Smooth muscle cell (in vitro differentiated cells): Measurements from ENCODE around the gene DNAH1. TPM values are rescaled to one million over a fixed set of nuclear protein-coding genes. Genes with fewer than 3 reads are reported as not detected.

Experiments used
- DNase-seq: peaks from one replicate; lab custom pipeline; 2025; ENCODE audit not compliant: unreplicated experiment; lab: John Stamatoyannopoulos, UW
- H2AFZ ChIP-seq: fragments of 200-600 bp; sonication (generic); 2 replicates; pipeline ENCODE4 v1.6.0; 2016; ENCODE audit warnings: antibody characterized with exemption, low read depth, mild to moderate bottlenecking
- H3F3A ChIP-seq: fragments of 200-600 bp; sonication (generic); 2 replicates; pipeline ENCODE4 v1.6.0; 2017; ENCODE audit warnings: antibody characterized with exemption, low read depth
- H3K27ac ChIP-seq: fragments of 200-600 bp; sonication (generic); 2 replicates; pipeline ENCODE4 v1.5.1; 2016; ENCODE audit warnings: low read depth, mild to moderate bottlenecking
- H3K27me3 ChIP-seq: fragments of 200-600 bp; sonication (generic); 2 replicates; pipeline ENCODE4 v1.6.1; 2016; ENCODE audit warnings: low read depth, mild to moderate bottlenecking
- H3K36me3 ChIP-seq: fragments of 200-600 bp; sonication (generic); 2 replicates; pipeline ENCODE4 v1.5.1; 2016; ENCODE audit warnings: low read depth
- H3K4me1 ChIP-seq: fragments of 200-600 bp; sonication (generic); 2 replicates; pipeline ENCODE4 v1.5.1; 2016; ENCODE audit warnings: low read depth
- H3K4me2 ChIP-seq: fragments of 200-600 bp; sonication (generic); 2 replicates; pipeline ENCODE4 v1.6.0; 2016; ENCODE audit warnings: mild to moderate bottlenecking
- H3K4me3 ChIP-seq: fragments of 200-600 bp; sonication (generic); 2 replicates; pipeline ENCODE4 v1.5.1; 2016; ENCODE audit warnings: mild to moderate bottlenecking
- H3K79me2 ChIP-seq: fragments of 200-600 bp; sonication (generic); 2 replicates; pipeline ENCODE4 v1.6.0; 2016; ENCODE audit warnings: low read depth, mild to moderate bottlenecking
- H3K9ac ChIP-seq: fragments of 200-600 bp; sonication (generic); 2 replicates; pipeline ENCODE4 v1.6.0; 2016; ENCODE audit warnings: low read depth
- H3K9me3 ChIP-seq: fragments of 200-600 bp; sonication (generic); replicated peaks from 2 replicates; pipeline ENCODE4 v1.5.1; 2016; ENCODE audit warnings: low read depth
- H4K20me1 ChIP-seq: fragments of 200-600 bp; sonication (generic); 2 replicates; pipeline ENCODE4 v1.6.0; 2016; ENCODE audit warnings: low read depth
- CTCF ChIP-seq: fragments of 200-600 bp; sonication (generic); IDR thresholded peaks from 2 replicates; pipeline ENCODE4 v1.5.1; 2017; ENCODE audit warnings: borderline replicate concordance, mild to moderate bottlenecking, antibody characterized with exemption; ENCODE audit not compliant: insufficient read depth, poor library complexity, severe bottlenecking
- WGBS: methylation state at CpG from one replicate; pipeline ENCODE4 v1.1.7; 2016; ENCODE audit warnings: low lambda C conversion rate; 5-methylcytosine and 5-hydroxymethylcytosine counted together
- polyA plus RNA-seq: library from polyadenylated mRNA; unstranded; fragments of >200 nt; fragmentation: Nextera tagmentation; extraction: Ambion mirVana; gene quantifications from 2 replicates; pipeline ENCODE4 v1.2.1, GENCODE V29; 2016
- total RNA-seq: library from RNA; depleted of rRNA; stranded (reverse); fragments of >200 nt; gene quantifications from 2 replicates; pipeline ENCODE4 v1.2.3, GENCODE V29; 2014

The DNAH1 gene
- total RNA-seq (3.7 and 7.1 TPM in 2 replicates), polyA plus RNA-seq (0.54 and 2.1 TPM in 2 replicates)

- peak within 1 kb of the TSS; percentile 98 for H3K4me2 ChIP-seq
These were observed at the start of gene DNAH1 for GRCh38 chr3:52315977-52316764. DNAH1 (plus strand) TSS chr3:52316319; CDS start chr3:52322443, 6,124 bp downstream.

GRCh38 chr3:52268036-52268435 is 48.1 kb upstream of the DNAH1 start:
- WGBS, result 96% methylated on average over 7 of the region's 7 CpGs
- TF ChIP-seq CTCF, result no peak
- H3K9me3 ChIP-seq, result no peaks in the 10 kb centered on the region

More at GRCh38 chr3:52315977-52316764, at the start of gene DNAH1:
- Histone ChIP-seq H3K9ac (no peak within 1 kb of the TSS), H4K20me1 (no peaks in the 10 kb centered on the region), H3K79me2 (no peaks in the 10 kb centered on the region), H2AFZ (no peak within 1 kb of the TSS), H3K4me3 (peak within 1 kb of the TSS; percentile 62), H3K9me3 (no peaks in the 10 kb centered on the region), H3K36me3 (no peaks in the 10 kb centered on the region), H3F3A (no peaks in the 10 kb centered on the region), H3K4me1 (peaks cover 10% of the 10 kb centered on the region), H3K27me3 (no peaks in the 10 kb centered on the region), H3K27ac (no peak within 1 kb of the TSS)
- TF ChIP-seq CTCF, result no peak
- DNase-seq, result no peak
- 100% methylated on average over 3 of the region's 3 CpGs for WGBS

GRCh38 chr3:52269776-52270175 is 46.3 kb upstream of the DNAH1 start:
- WGBS, result 96% methylated on average over 3 of the region's 3 CpGs
- peaks cover 4% of the 10 kb centered on the region for H3F3A ChIP-seq
- no peak for TF ChIP-seq CTCF
- no peak overlapping the region for H3K4me3 ChIP-seq
- H3K4me2 ChIP-seq, result no peak overlapping the region
- no peak overlapping the region for H3K27ac ChIP-seq
- no peak for DNase-seq
- H3K4me1 ChIP-seq, result no peaks in the 10 kb centered on the region
- no peaks in the 10 kb centered on the region for H3K27me3 ChIP-seq
- peaks cover 33% of the 10 kb centered on the region for H3K36me3 ChIP-seq
- no peak overlapping the region for H3K9ac ChIP-seq
- H4K20me1 ChIP-seq, result peaks cover 93% of the 10 kb centered on the region
- no peaks in the 10 kb centered on the region for H3K9me3 ChIP-seq
- H3K79me2 ChIP-seq, result peaks cover 95% of the 10 kb centered on the region
- no peak overlapping the region for H2AFZ ChIP-seq

More at GRCh38 chr3:52268036-52268435, 48.1 kb upstream of the DNAH1 start:
- DNase-seq, result no peak
- Histone ChIP-seq H3K79me2 (peaks cover 94% of the 10 kb centered on the region), H3K4me3 (no peak overlapping the region), H3K4me2 (no peak overlapping the region), H3K27ac (peak overlapping the region; percentile 46), H3K27me3 (no peaks in the 10 kb centered on the region), H2AFZ (no peak overlapping the region), H3K9ac (no peak overlapping the region), H3K36me3 (peaks cover 40% of the 10 kb centered on the region), H3K4me1 (no peaks in the 10 kb centered on the region), H3F3A (peaks cover 4% of the 10 kb centered on the region), H4K20me1 (peaks cover 93% of the 10 kb centered on the region)
